Left colon (tissue), 2 donors: ENCODE data around the gene SCN4B. TPM values are rescaled to one million over a fixed set of nuclear protein-coding genes. Genes with fewer than 3 reads are reported as not detected.

Experiments used
- ATAC-seq: fragments of 200-7000 bp; cut with Tn5 transposase; one replicate; pipeline ENCODE4 v1.9.1; 2020; ENCODE audit warnings: mild to moderate bottlenecking, moderate library complexity
- DNase-seq, 2 donors: peaks; one replicate each; pipeline ENCODE4 v3.0.0-alpha.2; 2020
- intact Hi-C, 2 donors: fragments of 100-400 bp; cut with DNase I in 1 of 2; cut with micrococcal nuclease in 1 of 2; formaldehyde crosslinking; loops; one replicate each; pipeline versions ENCODE4 v1.11.2 to v1.14.0; 2022; cut with DNase I, micrococcal nuclease
- total RNA-seq, 2 donors: library from RNA; stranded (reverse); fragmentation: NEBNext Ultra II Directional; extraction: Animal tissue kit (Norgen Biotek cat#: 25700); gene quantifications; one replicate each; pipeline ENCODE4 v1.2.1, GENCODE V29; 2021
- donor health status: DM: no; HTN: no; CAD: no.
- donor health status: DM: yes; HTN: yes; CAD: no.

SCN4B gene
- total RNA-seq, 2 donors from 2014 or later = 0.67 to 1.6 TPM

GRCh38 chr11:118112711-118113430, 39.8 kb downstream of the SCN4B start:
- ATAC-seq = no peak
- intact Hi-C loops = no loop called here

DNA sequence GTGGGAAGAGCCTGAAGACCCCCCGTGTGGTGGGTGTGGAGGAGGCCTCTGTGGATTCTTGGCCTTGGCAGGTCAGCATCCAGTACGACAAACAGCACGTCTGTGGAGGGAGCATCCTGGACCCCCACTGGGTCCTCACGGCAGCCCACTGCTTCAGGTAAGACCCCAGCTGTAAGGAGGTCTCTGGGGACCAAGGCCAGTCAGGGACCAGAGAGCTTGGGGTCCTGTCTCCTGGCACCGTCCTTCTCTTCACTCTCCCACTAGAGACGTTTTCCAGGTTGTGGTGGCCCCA, 40.9 kb downstream of the SCN4B start:
- intact Hi-C loops = no loop called here
- DNase-seq = no peak

More at GRCh38 chr11:118112711-118113430, 39.8 kb downstream of the SCN4B start:
- DNase-seq = no peak

DNA sequence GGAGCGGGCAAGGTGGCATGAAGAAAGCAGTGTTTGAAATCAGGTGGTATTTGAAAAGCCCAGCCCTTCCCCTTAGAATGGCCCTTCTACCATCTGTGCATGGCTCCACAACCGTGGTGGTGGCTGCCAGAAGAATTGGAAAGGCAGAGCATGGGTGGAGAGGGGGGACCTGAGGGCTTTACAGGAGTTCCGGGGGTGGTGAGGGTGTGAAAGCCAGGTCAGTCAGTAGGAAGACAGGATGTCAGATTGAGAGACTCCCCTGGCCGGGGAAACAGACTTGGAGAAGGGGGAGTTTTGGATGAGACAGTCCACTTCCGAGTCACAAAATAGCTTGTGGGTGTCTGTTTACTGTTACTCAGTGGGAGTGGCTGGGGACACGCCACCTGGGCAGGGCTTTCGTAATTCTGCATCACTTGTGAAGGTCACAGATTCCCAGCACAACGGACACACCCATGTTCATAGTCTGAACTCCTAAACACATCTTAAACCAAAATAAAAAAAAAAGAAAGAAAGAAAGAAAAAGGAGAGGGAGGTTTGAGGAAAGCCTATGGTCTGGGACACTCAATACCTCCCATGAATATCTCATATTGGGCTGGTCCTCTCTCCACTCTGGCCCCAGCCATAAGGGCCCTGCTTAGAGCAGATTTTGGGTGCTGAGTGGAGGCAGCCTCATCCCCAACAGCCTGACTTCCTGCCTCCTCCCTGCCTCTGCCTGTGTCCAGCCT, 41.4 kb downstream of the SCN4B start:
- DNase-seq (peak; percentile 46 to 61), ATAC-seq (peak; percentile 85)
- intact Hi-C loops = no loop called here

More for the DNA sequence above, 40.9 kb downstream of the SCN4B start:
- no peak for ATAC-seq

GRCh38 chr11:118109231-118109630, 43.4 kb downstream of the SCN4B start:
- ATAC-seq = no peak
- no peak for DNase-seq
- intact Hi-C loops = no loop called here

DNA sequence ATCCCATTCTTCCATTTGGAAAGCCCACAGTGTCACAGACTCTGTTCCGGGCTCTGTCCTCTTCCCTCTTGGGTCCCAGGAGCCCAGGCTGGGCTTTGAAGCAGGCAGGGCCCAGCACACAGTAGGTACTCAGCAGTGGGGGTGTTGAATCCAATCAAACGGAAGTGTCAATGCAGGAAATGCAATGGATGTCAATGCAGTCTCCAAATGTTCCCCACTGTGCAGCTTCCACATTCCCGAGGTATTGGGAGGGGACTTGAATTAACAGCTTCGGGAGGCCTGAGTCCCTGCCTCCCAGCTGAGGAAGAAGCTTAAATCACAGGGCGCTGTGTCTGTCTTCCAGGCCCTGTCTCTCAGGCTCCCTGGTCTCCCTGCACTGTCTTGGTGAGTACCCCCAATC, 44.1 kb downstream of the SCN4B start:
- ATAC-seq (no peak), DNase-seq (no peak)
- intact Hi-C loops = no loop called here

GRCh38 chr11:118106789-118107335, 45.8 kb downstream of the SCN4B start:
- no peak for ATAC-seq
- no peak for DNase-seq
- intact Hi-C loops = no loop called here

- DNase-seq (no peak), ATAC-seq (no peak)
- intact Hi-C loops = no loop called here
These were observed 46.8 kb downstream of the SCN4B start for GRCh38 chr11:118105657-118106305.

GRCh38 chr11:118104491-118104890, 48.1 kb downstream of the SCN4B start:
- intact Hi-C loops = no loop called here
- no peak for DNase-seq
- no peak for ATAC-seq

DNA sequence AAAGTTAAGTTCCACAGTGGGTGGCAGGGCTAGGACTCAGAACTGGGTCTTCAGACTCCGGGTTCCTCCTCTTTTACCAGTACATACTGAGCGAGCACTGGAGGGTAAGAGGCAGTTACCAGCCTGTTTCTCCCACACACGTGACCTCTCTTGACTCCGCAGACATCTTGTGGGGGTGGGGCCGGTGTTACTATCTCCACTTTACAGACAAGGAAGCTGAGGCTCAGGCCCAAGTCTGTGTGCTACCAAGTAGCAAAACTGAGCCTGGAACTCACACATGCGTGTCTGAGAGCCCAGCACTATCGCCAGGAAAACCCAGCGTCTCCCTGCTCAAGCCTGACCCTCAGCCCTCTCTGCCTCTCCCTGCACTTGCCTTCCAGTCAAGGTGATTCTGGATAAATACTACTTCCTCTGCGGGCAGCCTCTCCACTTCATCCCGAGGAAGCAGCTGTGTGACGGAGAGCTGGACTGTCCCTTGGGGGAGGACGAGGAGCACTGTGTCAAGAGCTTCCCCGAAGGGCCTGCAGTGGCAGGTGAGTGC, 49.8 kb downstream of the SCN4B start:
- peak; percentile 7 for ATAC-seq
- DNase-seq = no peak
- intact Hi-C loops = no loop called here

GRCh38 chr11:118100691-118101232, 51.9 kb downstream of the SCN4B start:
- peak; percentile 6 for ATAC-seq
- intact Hi-C loops = no loop called here

DNA sequence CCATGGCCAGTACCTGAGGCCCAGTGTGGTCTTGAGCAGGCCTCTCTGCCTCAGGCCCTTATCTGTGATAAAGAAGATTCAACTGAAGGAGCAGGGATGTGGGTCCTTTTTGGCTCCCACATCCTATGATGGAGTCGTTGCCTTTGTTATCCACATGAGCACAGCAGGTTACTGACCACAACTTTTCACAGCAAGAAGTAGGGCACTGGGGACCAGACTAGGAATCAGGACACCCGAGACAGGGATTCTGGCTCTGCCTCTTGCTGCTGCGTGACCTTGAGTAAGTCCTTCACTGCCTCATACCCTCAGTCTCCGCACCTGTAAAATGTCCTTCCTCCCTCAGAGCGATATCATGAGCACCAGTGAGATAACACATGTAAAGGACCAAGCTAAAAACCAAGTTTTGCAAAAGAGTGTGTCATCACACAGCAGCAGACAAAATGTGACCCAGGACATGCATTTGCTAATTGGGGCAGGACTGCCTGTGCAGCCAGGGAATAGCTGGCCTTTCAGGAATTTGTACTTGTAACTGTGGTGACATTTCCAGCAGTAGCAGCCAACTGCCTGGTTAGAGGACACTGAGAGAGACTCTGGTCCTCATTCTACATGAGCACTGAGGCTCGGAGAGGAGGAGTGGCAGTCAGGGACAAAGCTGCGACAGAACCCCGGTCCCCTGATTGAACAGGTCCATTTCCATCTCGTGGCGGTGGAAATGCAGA, 52.6 kb downstream of the SCN4B start:
- DNase-seq (no peak), ATAC-seq (no peak)
- intact Hi-C loops = no loop called here

More at GRCh38 chr11:118100691-118101232, 51.9 kb downstream of the SCN4B start:
- DNase-seq = no peak

GRCh38 chr11:118098996-118099837, 53.4 kb downstream of the SCN4B start:
- intact Hi-C loops = no loop called here
- no peak for ATAC-seq
- DNase-seq = no peak

GRCh38 chr11:118095967-118096367, 56.7 kb downstream of the SCN4B start:
- no peak for ATAC-seq
- intact Hi-C loops = no loop called here
- no peak for DNase-seq

DNA sequence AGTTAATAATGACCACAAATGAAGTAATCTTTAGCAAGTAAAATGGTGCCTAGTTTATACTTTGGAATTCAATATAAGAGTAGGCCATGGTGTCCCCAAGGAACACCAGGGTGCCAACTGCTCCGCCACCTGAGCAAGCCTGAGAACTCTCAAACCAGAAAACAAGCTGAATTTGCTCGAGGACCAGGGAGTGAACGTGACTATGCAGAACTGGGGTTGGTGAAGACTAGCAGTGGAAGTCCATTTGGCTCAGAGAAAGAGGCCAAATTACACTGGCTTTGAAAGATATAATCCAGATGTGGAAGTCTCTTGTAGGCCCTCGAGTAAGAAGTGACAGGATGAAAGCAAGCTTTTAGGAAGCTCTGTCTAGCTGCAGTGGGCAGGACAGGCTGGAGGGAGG, 57.1 kb downstream of the SCN4B start:
- intact Hi-C loops = no loop called here
- ATAC-seq (no peak), DNase-seq (no peak)

- intact Hi-C loops = no loop called here
- no peak for DNase-seq
These were observed 59.6 kb downstream of the SCN4B start for GRCh38 chr11:118092907-118093571.

GRCh38 chr11:118091690-118092089, 60.9 kb downstream of the SCN4B start:
- ATAC-seq = peak; percentile 57

More at GRCh38 chr11:118092907-118093571, 59.6 kb downstream of the SCN4B start:
- no peak for ATAC-seq

GRCh38 chr11:118090545-118091162, 62.0 kb downstream of the SCN4B start:
- DNase-seq (no peak), ATAC-seq (peak; percentile 33)
- intact Hi-C loops = no loop called here

More at GRCh38 chr11:118091690-118092089, 60.9 kb downstream of the SCN4B start:
- no peak for DNase-seq
- intact Hi-C loops = no loop called here
